Neuronal stem cell (in vitro differentiated cells): ENCODE measurements around the gene CABP4.

Experiments used
- DNase-seq: peaks from one replicate; pipeline ENCODE4 v3.0.0-alpha.2; 2013; ENCODE audit warnings: low spot score
- H2AFZ ChIP-seq: one replicate; pipeline ENCODE4 v1.6.1; 2013; ENCODE audit warnings: mild to moderate bottlenecking, low read length, inconsistent platforms
- H2AK5ac ChIP-seq: 2 replicates; pipeline ENCODE4 v1.6.1; 2013; ENCODE audit warnings: low read depth, mild to moderate bottlenecking, inconsistent platforms, low read length, moderate library complexity, mixed read lengths
- H2BK120ac ChIP-seq: 2 replicates; pipeline ENCODE4 v1.6.1; 2013; ENCODE audit warnings: low read depth, mild to moderate bottlenecking, inconsistent platforms, low read length, moderate library complexity, mixed read lengths
- H2BK12ac ChIP-seq: one replicate; pipeline ENCODE4 v1.6.1; 2013; ENCODE audit warnings: low read length, inconsistent platforms
- H2BK15ac ChIP-seq: 2 replicates; pipeline ENCODE4 v1.6.1; 2013; ENCODE audit warnings: mild to moderate bottlenecking, low read length, inconsistent platforms, mixed read lengths
- H2BK5ac ChIP-seq: one replicate; pipeline ENCODE4 v1.6.1; 2013; ENCODE audit warnings: inconsistent platforms, mild to moderate bottlenecking, low read length, moderate library complexity
- H3K14ac ChIP-seq: one replicate; pipeline ENCODE4 v1.6.1; 2013; ENCODE audit warnings: low read length, inconsistent platforms
- H3K18ac ChIP-seq: 2 replicates; pipeline ENCODE4 v1.6.1; 2013; ENCODE audit warnings: low read length, inconsistent platforms
- H3K23ac ChIP-seq: 2 replicates; pipeline ENCODE4 v1.6.1; 2013; ENCODE audit warnings: low read depth, mild to moderate bottlenecking, mixed read lengths, low read length, inconsistent platforms; ENCODE audit not compliant: poor library complexity
- H3K27ac ChIP-seq: replicated peaks from 3 replicates; pipeline ENCODE4 v1.5.1; 2013; ENCODE audit warnings: low read length, inconsistent platforms
- H3K27me3 ChIP-seq, 3 experiments: 2 replicates each; pipeline ENCODE4 v1.6.1; 2013; ENCODE audit warnings: low read length in 3 of 3, mild to moderate bottlenecking in 2 of 3, inconsistent platforms in 1 of 3, low read depth in 1 of 3, mixed read lengths in 1 of 3, moderate library complexity in 1 of 3; ENCODE audit not compliant: control insufficient read depth in 3 of 3, insufficient read depth in 3 of 3
- H3K36me3 ChIP-seq, 2 donors: replicated peaks in 1 of 2; 2 replicates each; pipeline ENCODE4 v1.6.1; 2013; ENCODE audit warnings: low read length in 2 of 2; ENCODE audit not compliant: control insufficient read depth in 2 of 2, insufficient read depth in 2 of 2
- H3K4ac ChIP-seq: 2 replicates; pipeline ENCODE4 v1.6.1; 2013; ENCODE audit warnings: inconsistent platforms, mild to moderate bottlenecking, low read length, moderate library complexity
- H3K4me1 ChIP-seq, 2 donors: 1 replicate in 1 of 2; 2 replicates in 1 of 2; pipeline ENCODE4 v1.6.1; 2013; ENCODE audit warnings: low read length in 2 of 2, low read depth in 1 of 2; ENCODE audit not compliant: control insufficient read depth in 2 of 2, insufficient read depth in 1 of 2
- H3K4me2 ChIP-seq: one replicate; pipeline ENCODE4 v1.6.1; 2013; ENCODE audit warnings: mild to moderate bottlenecking, low read length, inconsistent platforms; ENCODE audit not compliant: insufficient read depth, poor library complexity, severe bottlenecking
- H3K4me3 ChIP-seq, 2 donors: 2 replicates each; pipeline ENCODE4 v1.5.1; 2013; ENCODE audit warnings: low read length in 2 of 2, mild to moderate bottlenecking in 2 of 2, inconsistent platforms in 1 of 2, moderate library complexity in 1 of 2
- H3K79me1 ChIP-seq: one replicate; pipeline ENCODE4 v1.6.1; 2013; ENCODE audit warnings: low read depth, mild to moderate bottlenecking, inconsistent platforms, low read length, moderate library complexity
- H3K9ac ChIP-seq: one replicate; pipeline ENCODE4 v1.6.1; 2013; ENCODE audit warnings: mild to moderate bottlenecking, low read depth, low read length, inconsistent platforms; ENCODE audit not compliant: poor library complexity
- H3K9me3 ChIP-seq, 2 donors: replicated peaks in 1 of 2; 2 replicates each; pipeline versions ENCODE3 to v1.6.1; 2013; ENCODE audit warnings: low read length in 2 of 2, mild to moderate bottlenecking in 2 of 2, inconsistent platforms in 1 of 2, low read depth in 1 of 2, mixed read lengths in 1 of 2, moderate library complexity in 1 of 2; ENCODE audit not compliant: control insufficient read depth in 2 of 2, insufficient read depth in 1 of 2
- H4K8ac ChIP-seq: one replicate; pipeline ENCODE4 v1.6.1; 2013; ENCODE audit warnings: low read depth, mild to moderate bottlenecking, inconsistent platforms, low read length, moderate library complexity
- H4K91ac ChIP-seq: one replicate; pipeline ENCODE4 v1.6.1; 2013; ENCODE audit warnings: low read length, low read depth, mild to moderate bottlenecking, inconsistent platforms; ENCODE audit not compliant: poor library complexity
- WGBS, 2 donors: extraction: QIAGEN DNeasy Blood & Tissue Kit; methylation state at CpG; one replicate each; pipeline ENCODE4 v1.1.7; 2013; ENCODE audit warnings: missing lambda C conversion rate in 2 of 2, mixed read lengths in 1 of 2; ENCODE audit not compliant: insufficient read length in 2 of 2, insufficient replicate concordance in 1 of 2; ENCODE audit errors: extremely low coverage in 2 of 2; 5-methylcytosine and 5-hydroxymethylcytosine counted together

CABP4 gene

DNA sequence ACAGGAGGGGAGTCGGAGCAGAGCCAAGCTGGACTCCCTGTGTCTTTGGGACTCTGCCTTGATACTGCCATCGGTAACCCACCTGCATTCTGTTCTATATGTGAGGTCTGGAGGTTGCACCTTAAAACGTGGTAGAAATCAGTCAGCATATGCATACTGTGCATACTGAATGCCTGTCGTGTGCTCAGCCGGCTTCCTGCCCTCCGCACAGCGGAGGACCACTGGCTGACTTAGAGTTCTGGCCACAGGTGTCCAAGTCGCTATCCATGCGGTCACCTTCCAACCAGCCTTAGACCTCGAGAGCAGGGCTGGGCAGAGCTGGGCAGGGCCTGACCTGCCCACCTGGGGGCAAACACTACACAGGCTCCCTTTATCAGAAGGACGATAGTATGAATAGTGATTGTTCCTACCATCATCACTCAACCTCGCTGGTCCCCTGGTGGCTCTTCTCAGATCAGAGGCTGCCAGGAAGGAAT, 47.4 kb upstream of the CABP4 start:
- no peak overlapping the region for H3K4ac ChIP-seq
- H2BK12ac ChIP-seq: no peak overlapping the region
- no peak overlapping the region for H3K4me2 ChIP-seq
- H2BK15ac ChIP-seq: no peak overlapping the region
- H2AK5ac ChIP-seq: no peak overlapping the region
- no peak overlapping the region for H4K8ac ChIP-seq
- no peak overlapping the region for H2AFZ ChIP-seq
- H2BK120ac ChIP-seq: no peak overlapping the region
- WGBS, 2 donors: no CpG with 5 or more reads among the region's 12 CpGs
- H3K4me1 ChIP-seq: peaks cover 15 to 21% of the 10 kb centered on the region in 2 donors
- no peak overlapping the region for H3K27ac ChIP-seq
- peaks cover 2% of the 10 kb centered on the region for H3K79me1 ChIP-seq
- H2BK5ac ChIP-seq: no peak overlapping the region
- H3K23ac ChIP-seq: no peak overlapping the region
- no peak overlapping the region for H3K9ac ChIP-seq
- H3K9me3 ChIP-seq: no peaks in the 10 kb centered on the region
- no peaks in the 10 kb centered on the region for H3K27me3 ChIP-seq
- no peak overlapping the region for H3K14ac ChIP-seq
- H3K36me3 ChIP-seq: no peaks in the 10 kb centered on the region
- H3K18ac ChIP-seq: no peak overlapping the region
- no peak for DNase-seq
- no peak overlapping the region for H4K91ac ChIP-seq
- H3K4me3 ChIP-seq: no peak overlapping the region

GRCh38 chr11:67408437-67409200, 46.5 kb upstream of the CABP4 start:
- H3K4me3 ChIP-seq: no peak overlapping the region
- peak overlapping the region; percentile 37 for H3K9ac ChIP-seq
- H4K8ac ChIP-seq: no peak overlapping the region
- H3K36me3 ChIP-seq: no peaks in the 10 kb centered on the region
- peak overlapping the region; percentile 49 for H2BK120ac ChIP-seq
- H3K14ac ChIP-seq: no peak overlapping the region
- peak overlapping the region; percentile 92 for H2AK5ac ChIP-seq
- peak overlapping the region; percentile 48 for H4K91ac ChIP-seq
- H3K79me1 ChIP-seq: peaks cover 2% of the 10 kb centered on the region
- H3K27ac ChIP-seq: no peak overlapping the region
- H2BK15ac ChIP-seq: peak overlapping the region; percentile 47
- H3K4me1 ChIP-seq: peaks cover 14 to 15% of the 10 kb centered on the region in 2 donors
- H3K9me3 ChIP-seq: no peaks in the 10 kb centered on the region
- H2AFZ ChIP-seq: no peak overlapping the region
- no peak overlapping the region for H3K4me2 ChIP-seq
- no peaks in the 10 kb centered on the region for H3K27me3 ChIP-seq
- WGBS, 2 donors: no CpG with 5 or more reads among the region's 18 CpGs
- peak overlapping the region; percentile 40 for H3K18ac ChIP-seq
- H2BK5ac ChIP-seq: peak overlapping the region; percentile 57
- H2BK12ac ChIP-seq: peak overlapping the region; percentile 32
- H3K23ac ChIP-seq: no peak overlapping the region
- H3K4ac ChIP-seq: no peak overlapping the region
- DNase-seq: no peak

DNA sequence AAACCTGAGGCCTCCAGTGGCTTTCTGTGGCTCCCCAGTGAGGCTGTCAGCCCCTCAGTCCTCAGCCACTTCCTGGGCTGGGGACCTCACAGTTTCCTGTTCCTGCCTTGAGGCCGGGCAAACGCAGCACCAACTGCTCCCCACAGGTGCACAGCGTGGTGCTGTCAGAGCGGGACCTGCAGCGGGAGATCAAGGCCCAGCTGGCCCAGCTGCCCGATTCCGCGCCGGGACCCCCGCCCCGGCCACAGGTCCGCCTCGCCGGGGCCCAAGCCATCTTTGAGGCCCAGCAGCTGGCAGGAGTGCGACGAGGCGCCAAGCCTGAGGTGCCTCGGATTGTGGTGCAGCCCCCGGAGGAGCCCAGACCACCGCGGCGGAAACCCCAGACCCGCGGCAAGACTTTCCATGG, 45.9 kb upstream of the CABP4 start:
- Histone ChIP-seq H2AK5ac (peak overlapping the region; percentile 57), H2BK5ac (no peak overlapping the region), H3K23ac (no peak overlapping the region), H4K8ac (no peak overlapping the region), H3K14ac (no peak overlapping the region), H3K36me3 (no peaks in the 10 kb centered on the region), H2BK12ac (no peak overlapping the region), H3K4ac (no peak overlapping the region), H2BK120ac (peak overlapping the region; percentile 49), H3K27me3 (no peaks in the 10 kb centered on the region), H3K79me1 (peaks cover 2% of the 10 kb centered on the region), H3K9ac (no peak overlapping the region), H2AFZ (no peak overlapping the region), H4K91ac (no peak overlapping the region), H2BK15ac (peak overlapping the region; percentile 45), H3K18ac (peak overlapping the region; percentile 50), H3K27ac (no peak overlapping the region), H3K4me1 (peaks cover 8 to 15% of the 10 kb centered on the region in 2 donors), H3K9me3 (no peaks in the 10 kb centered on the region), H3K4me3 (no peak overlapping the region), H3K4me2 (no peak overlapping the region)
- DNase-seq: no peak
- no CpG with 5 or more reads among the region's 24 CpGs for WGBS, 2 donors

- no peak for DNase-seq
- no peak overlapping the region for H4K91ac ChIP-seq
- no peak overlapping the region for H4K8ac ChIP-seq
- peak overlapping the region; percentile 45 for H2BK15ac ChIP-seq
- H3K4me3 ChIP-seq: no peak overlapping the region
- H2BK120ac ChIP-seq: peak overlapping the region; percentile 87
- peaks cover 3 to 15% of the 10 kb centered on the region in 2 donors for H3K4me1 ChIP-seq
- H3K9me3 ChIP-seq: no peaks in the 10 kb centered on the region
- no peak overlapping the region for H3K14ac ChIP-seq
- no peak overlapping the region for H2BK5ac ChIP-seq
- peaks cover 2% of the 10 kb centered on the region for H3K79me1 ChIP-seq
- H3K4me2 ChIP-seq: no peak overlapping the region
- peak overlapping the region; percentile 55 for H3K9ac ChIP-seq
- H3K4ac ChIP-seq: peak overlapping the region; percentile 90
- WGBS, 2 donors: no CpG with 5 or more reads among the region's 13 CpGs
- H3K36me3 ChIP-seq: no peaks in the 10 kb centered on the region
- peak overlapping the region; percentile 16 for H2BK12ac ChIP-seq
- peak overlapping the region; percentile 79 for H2AK5ac ChIP-seq
- no peak overlapping the region for H3K27ac ChIP-seq
- H2AFZ ChIP-seq: no peak overlapping the region
- peak overlapping the region; percentile 49 for H3K23ac ChIP-seq
- peak overlapping the region; percentile 93 for H3K18ac ChIP-seq
- peaks cover 0 to 4% (median under 1%) of the 10 kb centered on the region in 3 experiments for H3K27me3 ChIP-seq
Measured at GRCh38 chr11:67409781-67410368, 45.3 kb upstream of the CABP4 start.
